Neural cell (in vitro differentiated cells): ENCODE measurements around the gene NOLC1. TPM values are rescaled to one million over a fixed set of nuclear protein-coding genes. Genes with fewer than 3 reads are reported as not detected.

Experiments
- H2AFZ ChIP-seq: fragments of 200-600, 300-800 bp; sonication (generic), shearing (Covaris generic); 2 replicates; pipeline ENCODE4 v1.6.0; 2014; ENCODE audit warnings: low read depth, mild to moderate bottlenecking, antibody characterized with exemption, low read length, moderate library complexity
- H3F3A ChIP-seq: fragments of 200-600 bp; shearing (Covaris generic); 2 replicates; pipeline ENCODE4 v1.6.1; 2016; ENCODE audit warnings: mild to moderate bottlenecking, moderate library complexity, mixed read lengths, antibody characterized with exemption, low read length; ENCODE audit not compliant: insufficient read depth, poor library complexity, severe bottlenecking
- H3K27ac ChIP-seq: fragments of 200-600, 300-800 bp; sonication (generic), shearing (Covaris generic); 2 replicates; pipeline ENCODE4 v1.5.1; 2014; ENCODE audit warnings: mild to moderate bottlenecking, low read length, moderate library complexity
- H3K27me3 ChIP-seq: fragments of 300-800, 200-600 bp; sonication (generic), shearing (Covaris generic); 2 replicates; pipeline ENCODE4 v1.6.0; 2014; ENCODE audit warnings: mild to moderate bottlenecking, low read depth, low read length, moderate library complexity; ENCODE audit not compliant: insufficient read depth
- H3K36me3 ChIP-seq: fragments of 300-800, 200-600 bp; sonication (generic), shearing (Covaris generic); 2 replicates; pipeline ENCODE4 v1.5.1; 2014; ENCODE audit warnings: mild to moderate bottlenecking, antibody characterized with exemption, low read length, moderate library complexity; ENCODE audit not compliant: insufficient read depth
- H3K4me2 ChIP-seq: fragments of 300-800, 200-600 bp; sonication (generic), shearing (Covaris generic); 2 replicates; pipeline ENCODE4 v1.6.0; 2014; ENCODE audit warnings: mild to moderate bottlenecking, low read length
- H3K4me3 ChIP-seq: fragments of 300-800, 200-600 bp; sonication (generic), shearing (Covaris generic); 2 replicates; pipeline ENCODE4 v1.5.1; 2014; ENCODE audit warnings: mild to moderate bottlenecking, low read length, moderate library complexity
- H3K79me2 ChIP-seq: fragments of 200-600 bp; shearing (Covaris generic); replicated peaks from 2 replicates; pipeline ENCODE4 v1.6.0; 2014; ENCODE audit warnings: mild to moderate bottlenecking, low read length, moderate library complexity; ENCODE audit not compliant: insufficient read depth
- H3K9ac ChIP-seq: fragments of 300-800, 200-600 bp; sonication (generic), shearing (Covaris generic); 2 replicates; pipeline ENCODE4 v1.6.1; 2016; ENCODE audit warnings: mild to moderate bottlenecking, low read length, mixed read lengths
- H3K9me2 ChIP-seq: fragments of 200-600 bp; shearing (Covaris generic); 2 replicates; pipeline ENCODE4 v1.6.1; 2016; ENCODE audit warnings: mild to moderate bottlenecking, low read length, mixed read lengths; ENCODE audit not compliant: insufficient read depth
- H3K9me3 ChIP-seq: fragments of 200-600, 300-800 bp; sonication (generic), shearing (Covaris generic); 2 replicates; pipeline ENCODE4 v1.6.1; 2016; ENCODE audit warnings: mild to moderate bottlenecking, mixed run types, low read length, moderate library complexity, mixed read lengths
- H4K20me1 ChIP-seq: fragments of 200-600 bp; shearing (Covaris generic); 2 replicates; pipeline ENCODE4 v1.6.1; 2016; ENCODE audit warnings: mild to moderate bottlenecking, mixed run types; ENCODE audit not compliant: insufficient read depth
- EZH2 ChIP-seq: fragments of 200-600, 300-800 bp; shearing (Covaris generic), sonication (generic); IDR thresholded peaks from 2 replicates; pipeline ENCODE4 v1.6.1; 2014; ENCODE audit warnings: antibody characterized with exemption, low read length, borderline replicate concordance, mild to moderate bottlenecking; ENCODE audit not compliant: insufficient read depth, poor library complexity, severe bottlenecking
- MXI1 ChIP-seq: fragments of 450-650 bp; conservative IDR thresholded peaks from 2 replicates; pipeline ENCODE4 v1.6.1; 2014; ENCODE audit warnings: antibody characterized with exemption, mild to moderate bottlenecking; ENCODE audit not compliant: poor library complexity, severe bottlenecking
- POLR2AphosphoS5 ChIP-seq: IDR thresholded peaks from 2 replicates; pipeline ENCODE4 v1.6.1; 2012
- REST ChIP-seq: IDR thresholded peaks from 2 replicates; pipeline ENCODE4 v1.6.1; 2012; ENCODE audit warnings: borderline replicate concordance
- SMC3 ChIP-seq: fragments of 450-650 bp; conservative IDR thresholded peaks from 2 replicates; pipeline ENCODE4 v1.6.1; 2014; ENCODE audit warnings: antibody characterized with exemption, mild to moderate bottlenecking, moderate library complexity; ENCODE audit not compliant: poor library complexity
- TAF1 ChIP-seq: IDR thresholded peaks from 2 replicates; pipeline ENCODE4 v1.6.1; 2012; ENCODE audit warnings: low read depth
- polyA plus RNA-seq: library from polyadenylated mRNA; depleted of rRNA; stranded (reverse); fragments of >200 nt; gene quantifications from 2 replicates; pipeline ENCODE4 v1.2.3, GENCODE V29; 2014

The NOLC1 gene
- polyA plus RNA-seq, 1 donor from 2014 or later = 36.0 TPM

- Histone ChIP-seq H3K27ac (no peak overlapping the region), H3K4me2 (no peak overlapping the region), H3K9me3 (no peaks in the 10 kb centered on the region), H3K4me3 (no peak overlapping the region), H3K27me3 (no peaks in the 10 kb centered on the region), H3K9me2 (no peaks in the 10 kb centered on the region), H3K9ac (no peak overlapping the region), H3K36me3 (peaks cover 4% of the 10 kb centered on the region), H2AFZ (no peak overlapping the region), H3K79me2 (peaks cover 7% of the 10 kb centered on the region), H4K20me1 (no peaks in the 10 kb centered on the region), H3F3A (no peaks in the 10 kb centered on the region)
- no peak for TF ChIP-seq SMC3
Observed at GRCh38 chr10:102148275-102148674, 3.9 kb upstream of the NOLC1 start.

GRCh38 chr10:102150970-102151773, 1.0 kb upstream of the NOLC1 start:
- Histone ChIP-seq H4K20me1 (no peaks in the 10 kb centered on the region), H3K79me2 (peaks cover 21% of the 10 kb centered on the region), H2AFZ (peak overlapping the region; percentile 22), H3F3A (no peaks in the 10 kb centered on the region), H3K9me3 (no peaks in the 10 kb centered on the region), H3K4me3 (peak overlapping the region; percentile 84), H3K9ac (peak overlapping the region; percentile 33), H3K27ac (peak overlapping the region; percentile 56), H3K36me3 (peaks cover 4% of the 10 kb centered on the region), H3K9me2 (no peaks in the 10 kb centered on the region), H3K4me2 (peak overlapping the region; percentile 27), H3K27me3 (no peaks in the 10 kb centered on the region)
- TF ChIP-seq POLR2AphosphoS5 (no peak), TAF1 (no peak), REST (no peak)

- TF ChIP-seq SMC3 (peak; percentile 38), MXI1 (peak; percentile 99), EZH2 (no peak)
- Histone ChIP-seq H3K4me2 (peak overlapping the region; percentile 69), H3K79me2 (peaks cover 23% of the 10 kb centered on the region), H3K27ac (peak overlapping the region; percentile 61), H3F3A (no peaks in the 10 kb centered on the region), H3K27me3 (no peaks in the 10 kb centered on the region), H3K36me3 (peaks cover 4% of the 10 kb centered on the region), H3K9ac (peak overlapping the region; percentile 65), H3K9me3 (no peaks in the 10 kb centered on the region), H2AFZ (peak overlapping the region; percentile 42), H3K4me3 (peak overlapping the region; percentile 84), H3K9me2 (no peaks in the 10 kb centered on the region), H4K20me1 (no peaks in the 10 kb centered on the region)
Observed at GRCh38 chr10:102152545-102152890, 329 bp downstream of the NOLC1 start.
